ENCODE results near the gene CCDC47. TPM values are rescaled to one million over a fixed set of nuclear protein-coding genes. Genes with fewer than 3 reads are reported as not detected.

CCDC47 gene
- total RNA-seq, 1 experiment from 2014 or later: 28.0 TPM

GRCh38 chr17:63775420-63775819, 2.0 kb upstream of the CCDC47 start:
- H3K4me1 ChIP-seq (ENCODE audit: low read length): peaks cover 36% of the 10 kb centered on the region
- peak overlapping the region; percentile 95 for H3K9ac ChIP-seq (ENCODE audit: low read length)
- peaks cover 41% of the 10 kb centered on the region for H3K36me3 ChIP-seq (ENCODE audit: insufficient read depth, low read length)
- DNase-seq: no peak
- H3K27me3 ChIP-seq (ENCODE audit: low read length): no peaks in the 10 kb centered on the region
- H3K79me2 ChIP-seq (ENCODE audit: low read length): peaks cover 93% of the 10 kb centered on the region
- H3K4me3 ChIP-seq (ENCODE audit: low read length): peak overlapping the region; percentile 88
- H4K20me1 ChIP-seq (ENCODE audit: insufficient read depth, low read depth, low read length): peaks cover 62% of the 10 kb centered on the region
- H3K9me2 ChIP-seq (replicated peaks; ENCODE audit: insufficient read depth, low read length): no peaks in the 10 kb centered on the region
- H2AFZ ChIP-seq (ENCODE audit: low read length): no peak overlapping the region
- no peaks in the 10 kb centered on the region for H3K9me3 ChIP-seq (ENCODE audit: low read length)
- no peak overlapping the region for H3K27ac ChIP-seq (ENCODE audit: low read length)
- peak overlapping the region; percentile 87 for H3K4me2 ChIP-seq (ENCODE audit: low read depth, low read length, poor library complexity, severe bottlenecking)

GRCh38 chr17:63774969-63775265, 1.5 kb upstream of the CCDC47 start:
- peaks cover 33% of the 10 kb centered on the region for H3K4me1 ChIP-seq (ENCODE audit: low read length)
- H3K27me3 ChIP-seq (ENCODE audit: low read length): no peaks in the 10 kb centered on the region
- peak; percentile 73 for DNase-seq

DNA sequence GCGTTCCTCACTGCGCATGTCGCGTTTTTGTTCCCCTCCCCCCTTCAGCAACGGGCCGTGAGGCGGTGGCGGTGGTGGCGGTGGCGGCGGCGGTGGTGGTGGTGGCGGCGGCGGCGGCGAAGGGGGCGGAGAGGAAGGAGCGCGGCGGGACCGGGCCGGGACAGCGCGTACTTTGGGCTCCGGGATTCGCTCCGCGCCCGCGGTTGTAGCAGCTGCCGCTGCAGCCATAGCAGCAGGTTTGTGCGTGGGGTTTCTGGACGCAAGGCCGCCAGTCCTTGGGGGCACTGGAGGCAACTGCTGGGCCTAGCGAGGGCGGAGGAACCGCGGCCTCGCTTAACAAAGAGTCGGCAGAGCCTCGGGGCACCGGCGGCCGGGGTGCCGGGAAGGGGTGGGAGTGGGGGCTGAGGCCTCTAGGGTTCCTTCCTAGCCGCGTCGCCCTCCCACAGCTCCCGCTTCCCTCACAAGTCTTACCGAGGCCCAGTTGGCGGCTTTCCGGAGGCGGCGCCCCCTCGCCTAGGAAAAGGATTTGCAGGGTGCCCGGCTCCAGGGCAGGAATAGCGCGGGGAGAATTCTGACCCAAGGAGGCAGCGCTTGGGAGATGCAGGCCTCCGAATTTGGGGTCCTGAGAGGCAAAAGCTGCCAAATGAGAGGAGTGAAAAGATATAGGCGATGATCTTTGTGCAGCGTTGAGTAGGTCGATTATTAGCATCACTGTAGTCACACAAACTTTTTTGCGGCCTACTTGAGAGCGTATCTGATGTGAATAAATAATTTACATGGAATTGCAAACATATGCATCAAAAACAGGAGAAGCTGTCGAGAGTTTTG, 958 bp upstream of the CCDC47 start, which contains the start of gene DDX42:
Gene DDX42 (plus strand): TSS at position 30 of the 828 bp plus-strand sequence. CDS start 12,880 bp downstream, outside the sequence.
- Histone ChIP-seq H3K9me2 (replicated peaks; ENCODE audit: insufficient read depth, low read length) (no peaks in the 10 kb centered on the region), H3K27ac (ENCODE audit: low read length) (peak within 1 kb of the TSS; percentile 94), H3K4me1 (ENCODE audit: low read length) (peaks cover 30% of the 10 kb centered on the region), H3K36me3 (ENCODE audit: insufficient read depth, low read length) (peaks cover 38% of the 10 kb centered on the region), H3K4me3 (ENCODE audit: low read length) (peak within 1 kb of the TSS; percentile 88), H4K20me1 (ENCODE audit: insufficient read depth, low read depth, low read length) (peaks cover 54% of the 10 kb centered on the region), H2AFZ (ENCODE audit: low read length) (0 out of 2 replicates have a peak within 1 kb of the TSS, but pooled peaks have one; percentile 21), H3K4me2 (ENCODE audit: low read depth, low read length, poor library complexity, severe bottlenecking) (peak within 1 kb of the TSS; percentile 95), H3K9ac (ENCODE audit: low read length) (peak within 1 kb of the TSS; percentile 95), H3K9me3 (ENCODE audit: low read length) (no peaks in the 10 kb centered on the region), H3K27me3 (ENCODE audit: low read length) (no peaks in the 10 kb centered on the region), H3K79me2 (ENCODE audit: low read length) (peaks cover 93% of the 10 kb centered on the region)
- no peak for DNase-seq

More at GRCh38 chr17:63774969-63775265, 1.5 kb upstream of the CCDC47 start:
- Histone ChIP-seq H2AFZ (ENCODE audit: low read length) (no peak overlapping the region), H3K79me2 (ENCODE audit: low read length) (peaks cover 93% of the 10 kb centered on the region), H3K9me3 (ENCODE audit: low read length) (no peaks in the 10 kb centered on the region), H3K9ac (ENCODE audit: low read length) (peak overlapping the region; percentile 95), H3K4me3 (ENCODE audit: low read length) (peak overlapping the region; percentile 88), H4K20me1 (ENCODE audit: insufficient read depth, low read depth, low read length) (peaks cover 60% of the 10 kb centered on the region), H3K9me2 (replicated peaks; ENCODE audit: insufficient read depth, low read length) (no peaks in the 10 kb centered on the region), H3K27ac (ENCODE audit: low read length) (peak overlapping the region; percentile 94), H3K4me2 (ENCODE audit: low read depth, low read length, poor library complexity, severe bottlenecking) (peak overlapping the region; percentile 87), H3K36me3 (ENCODE audit: insufficient read depth, low read length) (peaks cover 43% of the 10 kb centered on the region)

DNA sequence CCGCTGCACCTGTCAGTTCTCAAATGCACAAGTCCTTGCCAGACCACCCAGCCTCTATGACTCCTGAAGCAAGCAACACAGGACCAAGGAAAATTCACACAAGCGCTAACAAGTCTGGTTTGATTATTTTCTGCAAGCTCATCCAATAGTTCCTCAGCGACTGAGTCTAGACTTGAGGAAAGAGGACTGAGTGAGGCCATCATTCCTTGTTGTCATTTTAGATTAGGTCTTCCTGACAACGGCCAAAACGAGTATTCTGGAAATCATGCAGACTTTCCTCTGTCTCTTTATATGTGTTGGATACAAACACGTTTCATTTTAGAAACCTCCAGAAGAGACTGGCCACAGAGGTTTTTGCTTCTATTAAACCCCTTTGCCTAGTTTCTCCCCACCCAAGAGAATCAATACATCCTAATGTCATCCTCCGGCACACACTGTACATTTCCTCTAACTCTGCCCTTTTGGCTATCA, 561 bp downstream of the CCDC47 start:
- Histone ChIP-seq H4K20me1 (ENCODE audit: insufficient read depth, low read depth, low read length) (peaks cover 40% of the 10 kb centered on the region), H2AFZ (ENCODE audit: low read length) (0 out of 2 replicates have a peak overlapping the region, but pooled peaks have one; percentile 21), H3K4me3 (ENCODE audit: low read length) (peak overlapping the region; percentile 88)

DNA sequence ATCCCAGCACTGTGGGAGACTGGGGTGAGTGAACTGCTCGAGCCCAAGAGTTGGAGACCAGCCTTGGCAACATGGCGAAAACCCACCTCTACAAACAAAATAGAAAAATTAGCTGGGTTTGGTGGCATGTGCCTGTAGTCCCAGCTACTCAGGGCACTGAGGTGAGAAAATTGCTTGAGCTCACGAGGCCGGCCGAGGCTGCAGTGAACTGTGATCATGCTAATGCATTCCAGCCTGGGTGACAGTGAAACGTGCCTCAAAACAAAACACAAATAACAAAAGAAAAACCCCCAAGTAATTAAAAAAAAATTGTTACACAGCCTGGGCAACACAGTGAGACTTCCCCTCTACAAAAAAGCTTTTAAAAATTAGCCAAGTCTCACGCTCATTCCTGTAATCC, 5.0 kb downstream of the CCDC47 start:
- Histone ChIP-seq H3K27me3 (ENCODE audit: low read length) (no peaks in the 10 kb centered on the region), H2AFZ (ENCODE audit: low read length) (no peak overlapping the region), H3K4me3 (ENCODE audit: low read length) (no peak overlapping the region), H3K9me2 (replicated peaks; ENCODE audit: insufficient read depth, low read length) (no peaks in the 10 kb centered on the region), H4K20me1 (ENCODE audit: insufficient read depth, low read depth, low read length) (peaks cover 8% of the 10 kb centered on the region; the same call in 1 of the 2 replicates), H3K9me3 (ENCODE audit: low read length) (no peaks in the 10 kb centered on the region), H3K79me2 (ENCODE audit: low read length) (peaks cover 93% of the 10 kb centered on the region), H3K27ac (ENCODE audit: low read length) (no peak overlapping the region), H3K4me2 (ENCODE audit: low read depth, low read length, poor library complexity, severe bottlenecking) (no peak overlapping the region), H3K4me1 (ENCODE audit: low read length) (peaks cover 10% of the 10 kb centered on the region), H3K36me3 (ENCODE audit: insufficient read depth, low read length) (peaks cover 42% of the 10 kb centered on the region), H3K9ac (ENCODE audit: low read length) (no peak overlapping the region)
- no peak for DNase-seq

More for the DNA sequence above, 561 bp downstream of the CCDC47 start:
- Histone ChIP-seq H3K9me3 (ENCODE audit: low read length) (no peaks in the 10 kb centered on the region), H3K27ac (ENCODE audit: low read length) (peak overlapping the region; percentile 77), H3K27me3 (ENCODE audit: low read length) (no peaks in the 10 kb centered on the region), H3K9me2 (replicated peaks; ENCODE audit: insufficient read depth, low read length) (no peaks in the 10 kb centered on the region), H3K4me1 (ENCODE audit: low read length) (peaks cover 30% of the 10 kb centered on the region), H3K79me2 (ENCODE audit: low read length) (peaks cover 93% of the 10 kb centered on the region), H3K4me2 (ENCODE audit: low read depth, low read length, poor library complexity, severe bottlenecking) (peak overlapping the region; percentile 95), H3K9ac (ENCODE audit: low read length) (peak overlapping the region; percentile 89), H3K36me3 (ENCODE audit: insufficient read depth, low read length) (peaks cover 31% of the 10 kb centered on the region)
- DNase-seq: peak; percentile 56

- no peak overlapping the region for H3K4me2 ChIP-seq (ENCODE audit: low read depth, low read length, poor library complexity, severe bottlenecking)
These were observed 6.6 kb downstream of the CCDC47 start for GRCh38 chr17:63766754-63767153.

DNA sequence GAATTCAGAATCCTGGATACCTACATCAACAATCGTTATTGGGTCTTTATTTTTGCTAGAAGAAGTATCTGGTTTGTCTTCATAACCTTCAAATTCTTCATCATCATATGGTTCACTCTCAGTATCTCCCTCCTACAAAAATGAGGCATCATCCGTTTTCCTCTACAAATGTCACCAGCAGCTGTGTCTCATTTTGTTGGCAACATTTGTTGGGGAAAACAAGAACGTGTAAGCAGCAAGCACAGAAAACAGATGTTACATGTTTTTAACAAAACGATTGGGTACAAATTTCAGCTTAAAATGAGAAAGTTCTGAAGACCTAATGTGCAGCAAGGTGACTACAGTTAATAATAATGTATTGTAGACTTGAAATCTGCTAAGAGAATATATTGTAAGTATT, 8.7 kb downstream of the CCDC47 start:
- Histone ChIP-seq H3K36me3 (ENCODE audit: insufficient read depth, low read length) (peaks cover 62% of the 10 kb centered on the region), H2AFZ (ENCODE audit: low read length) (no peak overlapping the region), H3K4me2 (ENCODE audit: low read depth, low read length, poor library complexity, severe bottlenecking) (no peak overlapping the region), H4K20me1 (ENCODE audit: insufficient read depth, low read depth, low read length) (no peaks in the 10 kb centered on the region; the same call in 1 of the 2 replicates), H3K9ac (ENCODE audit: low read length) (no peak overlapping the region), H3K9me2 (replicated peaks; ENCODE audit: insufficient read depth, low read length) (no peaks in the 10 kb centered on the region), H3K4me3 (ENCODE audit: low read length) (no peak overlapping the region), H3K27ac (ENCODE audit: low read length) (no peak overlapping the region), H3K79me2 (ENCODE audit: low read length) (peaks cover 65% of the 10 kb centered on the region), H3K4me1 (ENCODE audit: low read length) (no peaks in the 10 kb centered on the region), H3K27me3 (ENCODE audit: low read length) (no peaks in the 10 kb centered on the region), H3K9me3 (ENCODE audit: low read length) (no peaks in the 10 kb centered on the region)
- no peak for DNase-seq

More at GRCh38 chr17:63766754-63767153, 6.6 kb downstream of the CCDC47 start:
- no peak overlapping the region for H3K9ac ChIP-seq (ENCODE audit: low read length)
- H3K79me2 ChIP-seq (ENCODE audit: low read length): peaks cover 80% of the 10 kb centered on the region
- no peaks in the 10 kb centered on the region for H3K9me2 ChIP-seq (replicated peaks; ENCODE audit: insufficient read depth, low read length)
- no peaks in the 10 kb centered on the region for H3K9me3 ChIP-seq (ENCODE audit: low read length)
- no peak for DNase-seq
- H2AFZ ChIP-seq (ENCODE audit: low read length): no peak overlapping the region
- H3K27me3 ChIP-seq (ENCODE audit: low read length): no peaks in the 10 kb centered on the region
- H3K27ac ChIP-seq (ENCODE audit: low read length): no peak overlapping the region
- H3K36me3 ChIP-seq (ENCODE audit: insufficient read depth, low read length): peaks cover 54% of the 10 kb centered on the region
- H4K20me1 ChIP-seq (ENCODE audit: insufficient read depth, low read depth, low read length): no peaks in the 10 kb centered on the region; the same call in 1 of the 2 replicates
- no peak overlapping the region for H3K4me3 ChIP-seq (ENCODE audit: low read length)
- H3K4me1 ChIP-seq (ENCODE audit: low read length): peaks cover 6% of the 10 kb centered on the region
